OCI-M2 (cell line): ENCODE data around the gene GPRIN2.
"Not testable (repeated sequence)": the region's sequence is repeated elsewhere in the genome, so short reads cannot be mapped to it uniquely, and the experiment has no call there.

Experiments used
- DNase-seq: peaks from one replicate; lab custom pipeline; 2025; ENCODE audit not compliant: unreplicated experiment; lab: John Stamatoyannopoulos, UW

GPRIN2 gene

DNA sequence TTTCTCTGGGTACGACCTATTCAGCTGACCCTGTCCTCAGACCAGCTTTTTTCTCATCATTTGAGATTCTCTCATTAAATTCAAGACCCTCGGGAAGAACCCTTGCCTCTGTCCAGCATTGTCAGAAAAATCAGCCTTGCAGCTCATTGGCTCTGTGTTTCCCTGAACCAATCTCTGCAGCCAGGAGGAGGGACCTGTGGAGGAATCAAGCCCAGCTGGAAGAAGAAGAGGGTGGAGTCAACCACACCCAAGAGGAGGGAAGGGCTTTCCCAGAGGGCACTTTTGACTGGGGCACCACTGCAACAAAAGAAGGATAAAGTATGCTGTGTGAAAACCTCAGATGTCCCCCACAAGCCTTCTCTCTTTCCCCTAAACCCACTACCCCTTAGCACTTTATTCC, 14.2 kb upstream of the GPRIN2 start:
- DNase-seq = not testable (repeated sequence)

DNA sequence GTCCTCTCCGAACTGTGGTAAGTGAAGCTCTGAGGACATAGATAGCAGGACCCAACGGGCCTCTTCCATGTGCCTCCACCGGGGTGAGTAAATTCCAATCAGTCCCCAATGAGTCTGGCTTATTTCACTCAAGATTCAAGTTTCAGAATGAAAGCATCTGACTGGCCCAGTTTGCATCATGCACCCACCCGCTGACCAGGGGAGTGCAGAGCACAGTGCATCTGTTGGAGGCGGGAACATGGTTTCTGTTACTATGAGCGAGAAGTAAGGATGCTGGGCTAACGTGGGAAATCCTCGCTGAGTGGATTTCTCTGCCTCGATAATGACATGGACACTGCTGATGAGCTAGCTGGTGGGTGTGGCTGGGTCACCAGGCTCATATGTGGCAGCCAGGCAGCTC, 10.7 kb upstream of the GPRIN2 start:
- DNase-seq = not testable (repeated sequence)

GRCh38 chr10:46565591-46566332, 9.3 kb upstream of the GPRIN2 start:
- not testable (repeated sequence) for DNase-seq

DNA sequence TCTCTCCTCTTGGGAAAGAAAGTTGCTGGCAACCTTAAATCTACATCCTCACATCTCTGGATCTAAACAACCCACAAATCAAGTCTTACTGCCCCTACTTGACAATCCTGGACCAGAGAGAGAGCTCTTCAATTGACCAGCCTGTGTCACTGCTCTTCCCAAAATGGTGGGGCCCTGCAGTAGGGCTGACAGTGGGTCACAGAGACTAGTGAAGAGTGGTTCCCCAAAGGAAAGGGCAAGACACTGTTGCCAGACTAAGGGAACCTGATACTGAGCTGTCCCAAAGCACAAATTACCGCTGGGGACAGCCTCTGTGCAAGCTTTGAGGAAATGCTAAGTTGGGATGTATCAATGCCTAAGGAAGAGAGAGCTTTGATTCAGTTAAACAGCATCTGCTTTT, 4.5 kb upstream of the GPRIN2 start:
- DNase-seq = no peak

DNA sequence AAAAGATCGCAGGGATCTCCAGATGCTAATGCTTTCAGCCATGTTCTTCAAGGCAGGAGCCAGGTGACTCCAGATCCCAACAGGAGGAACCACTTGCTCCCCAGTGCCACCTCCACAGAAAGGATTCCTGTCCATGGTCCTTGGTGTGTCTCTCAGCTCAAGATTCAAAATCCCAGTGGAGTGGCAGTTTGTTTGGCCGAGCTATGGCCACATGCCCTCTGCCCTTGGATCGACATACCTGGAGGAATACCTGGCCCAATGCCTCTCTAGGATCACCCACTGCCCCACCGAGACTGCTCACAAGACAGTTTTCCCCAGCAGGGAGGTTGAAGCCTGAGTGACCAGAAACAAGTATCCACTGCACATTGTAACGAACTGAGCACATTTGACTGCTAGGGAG, 3.9 kb upstream of the GPRIN2 start:
- DNase-seq = no peak

DNA sequence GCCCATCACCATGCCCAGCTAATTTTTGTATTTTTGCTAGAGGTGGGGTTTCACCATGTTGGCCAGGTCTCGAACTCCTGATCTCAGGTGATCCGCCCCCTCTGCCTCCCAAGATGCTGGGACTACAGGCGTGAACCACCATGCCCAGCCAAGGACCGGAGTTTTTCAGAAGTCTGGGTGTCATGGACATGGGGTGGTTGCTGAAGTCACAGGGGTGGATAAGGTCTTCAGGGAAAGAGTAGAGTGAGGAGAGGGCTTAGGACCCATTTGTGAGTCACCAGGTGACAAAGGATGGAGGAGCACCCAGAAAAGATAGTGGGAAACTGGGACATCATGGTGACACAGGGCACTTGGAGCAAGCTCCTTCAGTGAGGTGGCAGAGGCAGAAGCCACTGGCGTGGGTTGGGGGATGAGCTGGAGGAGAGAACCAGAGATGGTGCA, 2.8 kb upstream of the GPRIN2 start:
- DNase-seq = no peak

DNA sequence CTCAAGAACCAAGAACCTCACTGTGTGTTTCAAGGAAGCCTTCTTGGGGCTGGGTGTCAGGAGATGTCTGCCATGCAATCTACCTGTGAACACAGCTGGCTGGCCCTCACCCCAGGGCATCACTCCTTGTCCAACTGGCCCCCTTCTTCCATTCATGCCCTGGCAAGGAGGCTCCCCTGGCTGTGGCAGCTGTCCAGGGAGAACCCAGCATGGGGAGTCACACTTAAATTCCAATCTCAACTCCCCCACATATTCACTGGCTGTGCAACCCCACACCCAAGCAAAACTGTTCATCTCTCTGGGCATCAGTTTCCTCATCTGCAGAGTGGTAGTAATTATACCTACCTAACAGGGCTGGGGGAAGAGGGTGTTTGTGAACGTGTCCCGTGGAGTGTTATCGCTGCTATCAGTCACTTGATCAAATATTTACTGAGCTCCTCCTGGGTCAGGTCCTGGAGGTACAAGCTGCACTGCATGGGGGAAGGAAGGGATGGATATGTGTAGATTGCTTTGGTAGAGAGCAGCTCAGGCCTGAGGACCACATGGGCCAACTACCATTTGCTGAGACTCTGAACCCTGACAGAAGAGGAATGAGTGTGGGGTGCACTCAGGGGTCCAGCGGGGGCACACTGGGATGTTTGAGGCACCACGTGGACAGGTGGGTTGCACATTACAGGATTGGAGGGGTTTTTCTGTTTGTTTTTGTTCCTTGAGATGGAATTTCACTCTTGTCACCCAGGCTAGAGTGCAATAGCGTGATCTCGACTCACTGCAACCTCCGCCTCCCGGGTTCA, 2.1 kb upstream of the GPRIN2 start:
- DNase-seq = no peak

GRCh38 chr10:46558122-46558391, 1.6 kb upstream of the GPRIN2 start:
- no peak for DNase-seq

DNA sequence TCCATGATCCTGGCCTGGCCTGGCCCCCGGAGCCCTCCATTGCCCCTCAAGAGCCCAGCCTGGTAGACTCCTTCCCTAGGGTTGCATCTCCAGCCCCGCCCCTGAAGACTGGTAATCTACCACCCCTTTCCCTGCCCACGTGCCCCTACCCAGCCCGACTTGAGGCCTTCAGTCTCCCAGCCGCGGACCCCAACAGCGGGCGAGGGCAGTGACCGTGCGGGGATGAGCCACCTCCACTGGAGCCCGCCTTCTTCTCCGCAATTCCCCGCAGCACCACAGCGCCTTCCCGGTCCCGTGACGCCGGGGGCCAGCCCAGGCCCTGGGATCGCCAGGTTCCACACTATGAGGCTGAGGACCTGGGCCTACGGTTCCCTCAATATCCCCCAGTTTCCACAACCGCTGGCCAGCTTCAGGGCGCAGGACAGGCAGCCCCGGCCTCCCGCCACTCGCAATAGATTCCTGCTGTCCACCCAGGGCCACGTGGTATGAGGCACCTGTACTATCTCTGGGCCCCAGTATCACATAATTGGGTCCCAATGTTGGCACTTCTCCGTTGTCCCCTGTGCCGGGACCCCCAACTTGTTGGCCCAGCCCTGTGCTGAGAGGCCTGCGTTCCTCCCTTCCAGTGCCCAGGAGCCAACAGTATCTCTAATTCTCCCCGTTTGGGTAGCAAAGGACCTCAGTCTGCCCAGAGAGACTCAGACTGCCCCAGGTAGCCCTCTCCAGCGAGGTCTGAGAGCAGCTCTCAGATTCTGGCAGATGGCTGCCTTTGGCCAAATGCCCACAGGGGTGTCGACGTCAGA, 1.1 kb upstream of the GPRIN2 start:
- DNase-seq = no peak

GRCh38 chr10:46555713-46556514, 544 bp downstream of the GPRIN2 start:
- DNase-seq = no peak

- no peak for DNase-seq
Measured at GRCh38 chr10:46555366-46555712, 1.1 kb downstream of the GPRIN2 start.

DNA sequence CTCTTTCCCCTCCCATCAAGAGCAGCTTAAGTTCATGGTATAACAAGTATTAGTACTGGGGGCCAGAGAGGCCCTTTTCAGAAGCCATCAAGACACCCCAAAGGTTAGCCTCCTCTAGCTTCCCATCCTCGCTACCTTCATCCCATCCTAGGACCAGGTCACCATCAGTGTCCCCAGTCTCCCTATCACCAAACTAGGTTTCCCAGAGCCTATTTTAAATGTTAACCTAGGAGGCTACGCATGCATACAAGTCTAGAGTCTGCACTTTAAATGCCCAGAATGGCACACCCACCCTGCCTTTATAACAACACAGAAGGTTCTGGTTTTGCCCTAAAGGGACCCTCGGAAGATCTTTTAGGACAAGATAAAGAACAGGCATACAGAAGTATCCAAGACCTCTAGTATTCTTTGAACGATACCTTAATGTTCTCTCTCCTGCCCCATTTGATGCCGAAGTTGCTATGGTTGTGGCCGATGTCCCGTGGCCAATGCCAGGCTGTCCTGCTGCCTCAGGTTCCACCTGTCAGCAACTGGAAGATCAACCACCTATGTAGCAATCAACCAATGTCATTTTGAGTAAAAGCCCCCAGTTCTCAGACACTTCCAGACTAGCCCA, 2.2 kb downstream of the GPRIN2 start:
- DNase-seq = no peak

- DNase-seq = no peak
Measured at GRCh38 chr10:46553238-46554049, 3.0 kb downstream of the GPRIN2 start.

- DNase-seq = no peak
Measured at GRCh38 chr10:46552526-46553237, 3.8 kb downstream of the GPRIN2 start.

GRCh38 chr10:46551701-46552525, 4.5 kb downstream of the GPRIN2 start:
- no peak for DNase-seq

DNA sequence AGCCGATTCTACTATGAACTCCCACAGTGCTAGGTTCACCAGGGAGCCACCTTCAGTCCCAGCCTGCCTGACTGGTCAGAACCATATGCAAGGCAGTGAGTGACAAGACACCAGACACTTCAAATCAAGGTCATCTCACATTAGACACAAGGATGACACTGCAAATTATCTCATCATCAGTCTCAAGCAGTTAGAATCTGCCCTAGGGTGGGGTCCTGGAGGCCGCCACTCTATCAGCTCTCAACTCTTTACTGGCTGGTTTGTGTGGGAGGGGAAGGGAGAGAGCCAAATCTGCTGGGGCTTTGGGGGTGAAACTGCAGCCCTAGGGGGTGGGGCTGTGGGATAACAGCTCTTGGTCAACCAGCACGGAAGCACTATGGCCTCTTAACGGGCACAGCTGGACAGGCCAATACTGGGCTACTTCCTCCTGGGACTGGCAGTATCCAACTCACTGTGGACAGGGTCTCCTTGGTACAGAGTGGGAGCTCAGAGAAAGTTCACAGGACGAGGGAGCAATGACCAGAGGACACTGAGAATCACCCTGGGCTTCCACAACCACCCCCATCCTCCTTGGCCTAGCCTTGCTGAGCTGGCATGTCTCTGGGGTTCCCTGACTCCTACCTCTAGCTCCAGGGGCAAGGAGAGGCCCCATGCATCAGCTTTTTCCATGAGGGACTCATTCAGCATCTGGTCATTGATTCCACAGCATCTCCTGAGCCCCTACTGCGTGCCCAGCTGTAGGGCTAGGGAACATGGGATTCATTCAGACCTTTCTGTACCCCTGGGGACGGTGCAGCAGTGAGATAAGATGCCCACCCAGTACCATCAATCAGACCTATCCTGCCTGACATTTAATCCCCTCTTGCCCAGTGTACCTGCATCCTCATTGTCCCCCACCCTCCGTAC, 5.4 kb downstream of the GPRIN2 start:
- DNase-seq = no peak

DNA sequence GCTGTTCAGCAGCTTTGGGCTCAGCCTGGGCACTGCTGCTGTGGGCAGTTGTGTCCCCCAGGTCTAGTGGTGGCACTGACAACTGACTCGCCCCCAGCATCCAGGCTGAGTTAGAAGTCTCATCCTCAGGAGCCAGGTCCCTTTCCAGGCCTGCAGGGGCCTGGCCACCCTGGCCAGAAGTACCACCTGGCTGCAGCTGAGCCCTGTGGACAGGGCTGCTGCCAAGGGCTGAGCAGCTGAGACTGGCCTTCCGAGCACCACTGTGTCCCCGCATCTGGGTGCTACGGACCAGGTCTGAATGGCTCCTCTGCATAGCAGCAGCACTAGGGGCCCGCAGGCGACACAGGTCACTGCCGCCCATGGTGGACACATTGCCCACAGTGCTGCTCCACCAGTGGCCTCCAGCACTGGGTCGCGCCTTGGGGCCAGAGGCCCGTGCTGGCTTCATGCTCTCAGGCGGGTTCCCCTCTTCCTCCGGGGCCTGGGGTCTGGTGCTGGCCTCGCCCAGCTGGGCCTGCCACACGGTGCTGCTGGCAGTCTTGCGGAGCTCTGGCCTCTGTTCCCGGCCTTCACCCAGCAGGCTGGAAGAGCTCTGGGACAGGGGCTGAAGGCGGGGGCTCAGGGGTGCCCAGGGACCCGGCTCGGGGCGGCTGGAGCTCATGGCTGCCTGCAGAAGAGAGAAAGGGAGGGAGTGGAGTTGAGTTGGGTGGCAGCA, 6.2 kb downstream of the GPRIN2 start:
- DNase-seq = no peak
